NCI-H2107 (cell line): Measurements from ENCODE around the gene RAET1G.
"Not testable (repeated sequence)": the region's sequence is repeated elsewhere in the genome, so short reads cannot be mapped to it uniquely, and the experiment has no call there.

ENCODE experiments used
- DNase-seq: peaks from one replicate; lab custom pipeline; 2025; lab: John Stamatoyannopoulos, UW

The RAET1G gene

GRCh38 chr6:149922642-149923326, at the start of gene RAET1G:
RAET1G (minus strand) TSS chr6:149923121; CDS start chr6:149923010, 111 bp downstream.
- DNase-seq: peak; percentile 55

- DNase-seq: no peak
Measured at GRCh38 chr6:149969635-149970034, 46.7 kb upstream of the RAET1G start.

GRCh38 chr6:149968909-149969308, 46.0 kb upstream of the RAET1G start:
- not testable (repeated sequence) for DNase-seq

DNA sequence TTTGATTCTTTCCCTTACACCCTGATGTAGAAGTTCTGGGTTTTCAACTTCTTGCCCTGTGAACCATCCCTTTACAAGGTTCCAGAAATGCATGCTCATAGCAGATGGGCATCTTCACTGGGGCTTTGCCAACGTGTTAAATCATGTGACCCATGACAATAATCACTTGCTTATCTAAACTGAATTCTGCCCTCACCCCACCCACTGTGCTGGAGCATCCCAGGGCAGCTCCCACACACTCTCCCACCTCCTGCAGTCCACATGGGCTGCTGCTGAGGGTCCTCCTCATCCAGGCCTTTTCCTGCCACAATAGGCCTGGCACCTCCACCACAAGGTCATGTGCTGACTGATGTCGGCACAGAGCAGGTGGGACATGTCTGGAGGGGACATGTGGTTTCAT, 45.1 kb upstream of the RAET1G start:
- not testable (repeated sequence) for DNase-seq

GRCh38 chr6:149967591-149967990, 44.7 kb upstream of the RAET1G start:
- no peak for DNase-seq

DNA sequence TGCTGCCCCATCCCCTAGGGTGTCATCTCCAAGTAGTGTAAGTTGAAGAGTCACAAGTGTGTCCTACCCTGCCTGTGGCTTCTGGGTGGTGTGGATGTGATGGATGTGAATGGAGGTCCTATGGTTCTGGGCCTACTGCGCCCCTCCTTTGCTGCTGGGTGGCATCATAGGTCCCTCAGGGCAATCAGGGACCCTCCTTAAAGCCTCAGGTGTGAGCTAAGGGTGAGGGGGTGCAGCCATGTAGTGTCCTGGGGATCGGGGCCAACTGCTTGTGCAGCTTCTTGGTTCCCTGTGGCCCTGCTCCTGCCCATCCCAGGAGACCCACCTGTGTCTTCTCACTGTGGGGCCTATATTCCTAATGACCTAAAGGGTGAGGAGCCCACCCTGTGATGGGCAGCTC, 43.4 kb upstream of the RAET1G start:
- DNase-seq: not testable (repeated sequence)

DNA sequence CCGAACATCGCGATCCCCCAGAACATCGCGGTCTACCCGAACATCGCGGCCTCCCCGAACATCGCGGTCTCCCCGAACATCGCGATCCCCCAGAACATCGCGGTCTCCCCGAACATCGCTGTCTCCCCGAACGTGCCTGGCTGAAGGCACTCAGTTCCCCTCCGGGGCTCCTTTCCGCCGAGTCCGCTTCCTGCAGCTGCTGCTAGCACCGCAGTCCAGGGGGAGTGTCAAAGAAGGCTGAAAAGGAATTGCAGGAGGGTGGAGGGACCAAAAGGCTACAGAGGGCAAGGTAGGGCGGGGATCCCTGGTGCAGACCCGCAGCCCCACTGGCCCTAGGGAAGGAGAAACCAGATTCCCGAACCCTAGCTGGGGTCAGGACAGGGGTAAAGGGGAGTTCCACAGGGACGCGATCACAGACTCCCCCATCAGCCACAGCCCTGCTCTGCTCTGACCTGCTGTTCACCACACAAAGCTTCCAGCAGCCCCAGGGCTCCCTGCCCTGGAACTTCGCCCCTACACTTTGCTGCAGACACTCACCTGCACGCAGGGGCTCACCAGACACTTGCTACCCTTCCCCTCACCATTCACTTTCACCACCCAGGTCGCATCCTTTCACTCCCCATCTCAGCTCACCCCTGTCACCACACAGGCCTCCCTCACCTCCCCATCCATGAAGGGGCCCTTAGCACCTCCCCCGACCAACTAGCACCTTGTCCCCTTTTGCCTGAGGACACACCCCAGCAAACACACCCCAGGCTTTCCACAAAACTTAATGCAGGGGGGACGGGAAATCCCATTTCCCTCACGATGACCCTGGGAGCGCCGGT, 42.5 kb upstream of the RAET1G start:
- DNase-seq: no peak

DNA sequence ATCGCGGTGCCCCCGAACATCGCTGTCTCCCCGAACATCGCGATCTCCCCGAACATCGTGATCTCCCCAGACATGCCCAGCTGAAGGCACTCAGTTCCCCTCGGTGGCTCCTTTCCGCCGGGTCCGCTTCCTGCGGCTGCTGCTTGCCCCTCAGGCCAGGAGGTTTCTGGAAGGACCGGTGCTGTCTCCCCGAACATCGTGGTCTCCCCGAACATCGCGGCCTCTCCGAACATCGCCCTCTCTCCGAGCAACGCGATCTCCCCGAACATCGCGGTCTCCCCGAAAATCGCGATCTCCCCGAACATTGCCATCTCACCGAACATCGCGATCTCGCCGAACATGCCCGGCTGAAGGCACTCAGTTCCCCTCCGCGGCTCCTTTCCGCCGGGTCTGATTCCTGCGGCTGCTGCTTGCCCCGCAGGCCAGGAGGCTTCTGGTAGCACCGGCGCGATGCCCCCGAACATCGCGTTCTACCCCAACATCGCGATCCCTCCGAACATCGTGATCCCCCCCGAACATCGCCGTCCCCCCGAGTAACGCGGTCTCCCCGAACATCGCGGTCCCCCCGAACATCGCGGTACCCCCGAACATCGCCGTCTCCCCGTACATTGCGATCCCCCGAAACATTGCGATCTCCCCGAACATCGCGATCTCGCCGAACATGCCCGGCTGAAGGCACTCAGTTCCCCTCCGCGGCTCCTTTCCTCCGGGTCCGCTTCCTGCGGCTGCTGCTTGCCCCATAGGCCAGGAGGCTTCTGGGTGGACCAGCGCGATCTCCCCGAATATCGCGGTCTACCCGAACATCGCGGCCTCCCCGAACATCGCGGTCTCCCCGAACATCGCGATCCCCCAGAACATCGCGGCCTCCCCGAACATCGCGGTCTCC, 41.6 kb upstream of the RAET1G start:
- DNase-seq: no peak

GRCh38 chr6:149963462-149964307, 40.8 kb upstream of the RAET1G start, which contains the start of gene ULBP1:
ULBP1 (plus strand) TSS chr6:149963943; CDS start chr6:149964050, 107 bp downstream.
- DNase-seq: peak; percentile 38

- DNase-seq: no peak
Measured at GRCh38 chr6:149963212-149963461, 40.2 kb upstream of the RAET1G start.

- DNase-seq: no peak
Measured at GRCh38 chr6:149962461-149963211, 39.7 kb upstream of the RAET1G start.

- DNase-seq: no peak
Measured at GRCh38 chr6:149961728-149962425, 39.0 kb upstream of the RAET1G start.

DNA sequence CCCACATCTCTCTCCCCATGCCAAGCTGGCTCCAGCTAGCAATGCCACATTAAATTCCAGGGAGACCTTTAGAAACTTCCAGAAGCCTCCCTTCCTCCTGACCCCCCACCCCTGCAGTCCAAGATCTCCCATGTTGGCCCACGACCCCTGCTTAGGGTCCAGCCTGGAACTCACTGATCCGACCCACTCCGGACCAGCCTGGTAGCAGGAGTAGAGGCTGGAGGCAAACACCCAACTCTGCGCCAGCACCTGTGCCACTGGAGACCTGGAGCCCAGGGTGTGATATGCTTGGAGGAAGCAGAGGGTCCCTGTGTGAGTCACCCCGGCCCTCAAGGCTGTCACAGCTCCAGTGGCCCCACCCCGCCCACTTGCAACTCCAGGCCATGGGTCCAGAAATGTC, 37.6 kb upstream of the RAET1G start:
- DNase-seq: no peak

DNA sequence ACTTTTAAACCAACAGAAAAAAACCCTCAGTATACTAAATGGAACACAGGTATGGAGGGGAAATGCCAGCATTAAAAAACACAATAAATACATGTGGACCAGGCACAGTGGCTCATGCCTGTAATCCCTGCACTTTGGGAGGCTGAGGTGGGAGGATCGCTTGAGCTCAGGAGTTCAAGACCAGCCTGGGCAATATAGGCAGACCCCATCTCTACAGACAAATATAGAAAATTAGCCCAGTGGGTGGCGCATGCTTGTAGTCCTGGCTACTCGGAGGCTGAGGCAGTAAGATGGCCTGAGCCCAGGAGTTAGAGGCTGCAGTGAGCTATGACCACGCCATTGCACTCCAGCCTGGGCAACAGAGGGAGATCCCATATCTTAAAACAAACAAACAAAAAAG, 36.9 kb upstream of the RAET1G start:
- DNase-seq: not testable (repeated sequence)

GRCh38 chr6:149958124-149958523, 35.2 kb upstream of the RAET1G start:
- not testable (repeated sequence) for DNase-seq

- DNase-seq: not testable (repeated sequence)
Measured at GRCh38 chr6:149955654-149956317, 32.9 kb upstream of the RAET1G start.

- DNase-seq: not testable (repeated sequence)
Measured at GRCh38 chr6:149954984-149955653, 32.2 kb upstream of the RAET1G start.

- DNase-seq: not testable (repeated sequence)
Measured at GRCh38 chr6:149954328-149954983, 31.5 kb upstream of the RAET1G start.
